ENCODE data around the gene CDKL1.

CDKL1 gene

DNA sequence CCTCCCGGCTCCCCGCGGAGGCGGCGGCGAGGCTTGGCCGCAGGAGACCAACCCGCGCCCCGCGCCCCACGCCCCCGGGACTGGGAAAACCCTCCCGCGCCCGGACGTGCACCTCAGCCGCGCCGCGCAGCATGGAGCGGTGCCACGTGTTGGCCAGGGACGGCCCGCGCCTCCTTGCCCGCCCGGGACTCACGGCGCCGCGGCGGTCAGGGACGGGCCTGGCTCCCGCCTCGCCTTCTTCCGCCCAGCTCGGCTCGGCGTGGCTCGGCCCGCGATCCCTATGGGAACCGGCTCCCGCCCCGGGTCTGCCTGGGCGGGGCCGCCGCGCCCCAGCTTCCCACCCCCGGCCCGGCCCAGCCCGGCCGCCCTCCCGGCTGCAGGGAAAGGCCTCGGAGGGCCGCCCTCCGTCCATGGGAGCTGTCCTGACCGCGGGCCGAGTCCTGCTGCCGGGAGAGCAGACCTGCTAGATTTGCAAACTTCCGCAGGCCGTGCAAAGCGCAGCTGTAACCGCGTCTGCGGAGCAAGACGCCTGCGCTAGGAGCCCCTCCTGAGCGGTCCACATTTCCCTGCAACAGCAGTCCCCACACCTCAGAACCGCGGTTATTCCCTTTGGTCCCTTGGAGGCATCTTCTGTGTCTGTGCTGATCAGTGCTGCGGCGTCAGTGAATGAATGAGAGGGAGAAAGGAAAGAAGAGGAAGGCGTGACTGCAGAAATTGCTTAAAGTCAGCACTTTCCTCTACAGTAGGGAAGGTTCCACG is at the start of gene CDKL1 (continued):
- TF ChIP-seq ZSCAN5A (tag by site-specific recombination; IDR thresholded peaks at IDR 0.05) (no peak), REST (tag by site-specific recombination; IDR thresholded peaks at IDR 0.05) (peak; percentile 53), ZNF18 (tag by site-specific recombination; IDR thresholded peaks at IDR 0.05) (no peak), ZNF558 (tag by site-specific recombination; IDR thresholded peaks at IDR 0.05) (no peak), ZBTB49 (tag by site-specific recombination; IDR thresholded peaks at IDR 0.05; ENCODE audit: low read depth) (no peak), ZNF621 (tag by site-specific recombination; IDR thresholded peaks at IDR 0.05) (no peak), ZSCAN30 (tag by site-specific recombination; IDR thresholded peaks at IDR 0.05) (peak; percentile 68), ZNF664 (tag by site-specific recombination; IDR thresholded peaks at IDR 0.05) (no peak), ZNF600 (tag by site-specific recombination; IDR thresholded peaks at IDR 0.05) (peak; percentile 46; the same call in 1 of the 2 replicates), SCRT2 (tag by site-specific recombination; IDR thresholded peaks at IDR 0.05) (no peak; the same call in 1 of the 2 replicates), KLF10 (tag by site-specific recombination; IDR thresholded peaks at IDR 0.05) (peak; percentile 60; the same call in 1 of the 2 replicates), FEZF1 (tag by site-specific recombination; IDR thresholded peaks at IDR 0.05) (no peak), ZNF239 (tag by site-specific recombination; IDR thresholded peaks at IDR 0.05) (no peak), ZNF274 (IDR thresholded peaks at IDR 0.05; ENCODE audit: low read length) (no peak), ZNF274 (tag by site-specific recombination; IDR thresholded peaks at IDR 0.05; ENCODE audit: borderline replicate concordance) (no peak), ZBTB8A (tag by site-specific recombination; IDR thresholded peaks at IDR 0.05) (no peak), ZNF350 (tag by site-specific recombination; IDR thresholded peaks at IDR 0.05) (no peak), ZNF148 (tag by site-specific recombination; IDR thresholded peaks at IDR 0.05; ENCODE audit: borderline replicate concordance) (no peak), ZNF610 (tag by site-specific recombination; IDR thresholded peaks at IDR 0.05; ENCODE audit: borderline replicate concordance) (no peak), ZNF596 (tag by site-specific recombination; IDR thresholded peaks at IDR 0.05) (peak; percentile 49), GFI1B (tag by site-specific recombination; IDR thresholded peaks at IDR 0.05) (no peak), ZBTB20 (tag by site-specific recombination; IDR thresholded peaks at IDR 0.05) (peak; percentile 54; the same call in 1 of the 2 replicates)
- TF ChIP-seq, protein P1, sequence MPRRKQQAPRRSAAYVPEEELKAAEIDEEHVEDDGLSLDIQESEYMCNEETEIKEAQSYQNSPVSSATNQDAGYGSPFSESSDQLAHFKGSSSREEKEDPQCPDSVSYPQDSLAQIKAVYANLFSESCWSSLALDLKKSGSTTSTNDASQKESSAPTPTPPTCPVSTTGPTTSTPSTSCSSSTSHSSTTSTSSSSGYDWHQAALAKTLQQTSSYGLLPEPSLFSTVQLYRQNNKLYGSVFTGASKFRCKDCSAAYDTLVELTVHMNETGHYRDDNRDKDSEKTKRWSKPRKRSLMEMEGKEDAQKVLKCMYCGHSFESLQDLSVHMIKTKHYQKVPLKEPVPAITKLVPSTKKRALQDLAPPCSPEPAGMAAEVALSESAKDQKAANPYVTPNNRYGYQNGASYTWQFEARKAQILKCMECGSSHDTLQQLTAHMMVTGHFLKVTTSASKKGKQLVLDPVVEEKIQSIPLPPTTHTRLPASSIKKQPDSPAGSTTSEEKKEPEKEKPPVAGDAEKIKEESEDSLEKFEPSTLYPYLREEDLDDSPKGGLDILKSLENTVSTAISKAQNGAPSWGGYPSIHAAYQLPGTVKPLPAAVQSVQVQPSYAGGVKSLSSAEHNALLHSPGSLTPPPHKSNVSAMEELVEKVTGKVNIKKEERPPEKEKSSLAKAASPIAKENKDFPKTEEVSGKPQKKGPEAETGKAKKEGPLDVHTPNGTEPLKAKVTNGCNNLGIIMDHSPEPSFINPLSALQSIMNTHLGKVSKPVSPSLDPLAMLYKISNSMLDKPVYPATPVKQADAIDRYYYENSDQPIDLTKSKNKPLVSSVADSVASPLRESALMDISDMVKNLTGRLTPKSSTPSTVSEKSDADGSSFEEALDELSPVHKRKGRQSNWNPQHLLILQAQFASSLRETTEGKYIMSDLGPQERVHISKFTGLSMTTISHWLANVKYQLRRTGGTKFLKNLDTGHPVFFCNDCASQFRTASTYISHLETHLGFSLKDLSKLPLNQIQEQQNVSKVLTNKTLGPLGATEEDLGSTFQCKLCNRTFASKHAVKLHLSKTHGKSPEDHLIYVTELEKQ (tag by site-specific recombination; IDR thresholded peaks at IDR 0.05; ENCODE audit: borderline replicate concordance), result no peak

Data from HEK293 (cell line).